SU-DHL-6 (cell line): ENCODE measurements around the gene NMRK1.

Source experiments
- H2AFZ ChIP-seq: fragments of 200-600 bp; sonication (generic); 2 replicates; pipeline ENCODE4 v1.6.1; 2014; ENCODE audit warnings: low read depth, mild to moderate bottlenecking, moderate library complexity, mixed read lengths, antibody characterized with exemption, low read length; ENCODE audit not compliant: severe bottlenecking
- H3F3A ChIP-seq: fragments of 200-600 bp; shearing (Covaris generic); 2 replicates; pipeline ENCODE4 v1.6.0; 2016; ENCODE audit warnings: antibody characterized with exemption, mild to moderate bottlenecking; ENCODE audit not compliant: insufficient read depth
- H3K27ac ChIP-seq: fragments of 200-600 bp; sonication (generic); 2 replicates; pipeline ENCODE4 v1.5.1; 2016; ENCODE audit warnings: low read depth, mild to moderate bottlenecking, low read length, moderate library complexity, mixed read lengths
- H3K27me3 ChIP-seq: fragments of 200-600 bp; sonication (generic), shearing (Covaris generic); 2 replicates; pipeline ENCODE4 v1.6.0; 2014; ENCODE audit warnings: mild to moderate bottlenecking, low read length
- H3K36me3 ChIP-seq: fragments of 200-600 bp; sonication (generic); 2 replicates; pipeline ENCODE4 v1.6.1; 2014; ENCODE audit warnings: mild to moderate bottlenecking, low read length, mixed read lengths
- H3K4me2 ChIP-seq: fragments of 300-600, 200-600 bp; shearing (Covaris generic), sonication (generic); 2 replicates; pipeline ENCODE4 v1.6.0; 2014; ENCODE audit warnings: low read length, low read depth, mild to moderate bottlenecking; ENCODE audit not compliant: poor library complexity, severe bottlenecking
- H3K4me3 ChIP-seq: fragments of 200-600 bp; sonication (generic); 2 replicates; pipeline ENCODE4 v1.5.1; 2014; ENCODE audit warnings: antibody characterized with exemption, low read length, mild to moderate bottlenecking, mixed read lengths; ENCODE audit not compliant: insufficient read depth, poor library complexity, severe bottlenecking
- H3K79me2 ChIP-seq: fragments of 200-600 bp; sonication (generic); 2 replicates; pipeline ENCODE4 v1.6.1; 2014; ENCODE audit warnings: mild to moderate bottlenecking, low read length, moderate library complexity; ENCODE audit not compliant: insufficient read depth
- H3K9ac ChIP-seq: fragments of 200-600 bp; sonication (generic); 2 replicates; pipeline ENCODE4 v1.7.0; 2014; ENCODE audit warnings: mild to moderate bottlenecking, low read length
- H3K9me2 ChIP-seq: fragments of 200-600 bp; sonication (generic); replicated peaks from 2 replicates; pipeline ENCODE4 v1.6.1; 2014; ENCODE audit warnings: low read length; ENCODE audit not compliant: insufficient read depth
- H3K9me3 ChIP-seq: fragments of 200-600 bp; sonication (generic); 2 replicates; pipeline ENCODE4 v1.6.1; 2014; ENCODE audit warnings: low read length, mixed read lengths; ENCODE audit not compliant: insufficient read depth
- H4K20me1 ChIP-seq: fragments of 200-600 bp; sonication (generic); 2 replicates; pipeline ENCODE4 v1.6.1; 2014; ENCODE audit warnings: low read depth, mild to moderate bottlenecking, antibody characterized with exemption, low read length, moderate library complexity, mixed read lengths
- EZH2phosphoT487 ChIP-seq: fragments of 200-600 bp; sonication (generic), shearing (Covaris generic); conservative IDR thresholded peaks from 2 replicates; pipeline ENCODE4 v1.6.1; 2018; ENCODE audit warnings: mild to moderate bottlenecking, antibody characterized with exemption, low read length, moderate library complexity, mixed read lengths
- TF ChIP-seq, protein P1 (sequence below): fragments of 200-600 bp; sonication (generic); IDR thresholded peaks from one replicate; pipeline ENCODE4 v1.5.1; 2017; ENCODE audit warnings: antibody characterized with exemption, mild to moderate bottlenecking, low read length, moderate library complexity; ENCODE audit not compliant: insufficient read depth, poor library complexity, severe bottlenecking

The NMRK1 gene

GRCh38 chr9:75063556-75064305 lies 24.2 kb downstream of the NMRK1 start:
- Histone ChIP-seq H3K9ac (no peak overlapping the region), H3K27ac (no peak overlapping the region), H3K36me3 (no peaks in the 10 kb centered on the region), H3K9me3 (no peaks in the 10 kb centered on the region), H3K9me2 (no peaks in the 10 kb centered on the region), H3K79me2 (no peaks in the 10 kb centered on the region), H4K20me1 (no peaks in the 10 kb centered on the region), H3K4me3 (no peak overlapping the region), H3F3A (no peaks in the 10 kb centered on the region), H2AFZ (no peak overlapping the region), H3K4me2 (no peak overlapping the region), H3K27me3 (no peaks in the 10 kb centered on the region)
- TF ChIP-seq EZH2phosphoT487 = no peak
- TF ChIP-seq, protein P1, sequence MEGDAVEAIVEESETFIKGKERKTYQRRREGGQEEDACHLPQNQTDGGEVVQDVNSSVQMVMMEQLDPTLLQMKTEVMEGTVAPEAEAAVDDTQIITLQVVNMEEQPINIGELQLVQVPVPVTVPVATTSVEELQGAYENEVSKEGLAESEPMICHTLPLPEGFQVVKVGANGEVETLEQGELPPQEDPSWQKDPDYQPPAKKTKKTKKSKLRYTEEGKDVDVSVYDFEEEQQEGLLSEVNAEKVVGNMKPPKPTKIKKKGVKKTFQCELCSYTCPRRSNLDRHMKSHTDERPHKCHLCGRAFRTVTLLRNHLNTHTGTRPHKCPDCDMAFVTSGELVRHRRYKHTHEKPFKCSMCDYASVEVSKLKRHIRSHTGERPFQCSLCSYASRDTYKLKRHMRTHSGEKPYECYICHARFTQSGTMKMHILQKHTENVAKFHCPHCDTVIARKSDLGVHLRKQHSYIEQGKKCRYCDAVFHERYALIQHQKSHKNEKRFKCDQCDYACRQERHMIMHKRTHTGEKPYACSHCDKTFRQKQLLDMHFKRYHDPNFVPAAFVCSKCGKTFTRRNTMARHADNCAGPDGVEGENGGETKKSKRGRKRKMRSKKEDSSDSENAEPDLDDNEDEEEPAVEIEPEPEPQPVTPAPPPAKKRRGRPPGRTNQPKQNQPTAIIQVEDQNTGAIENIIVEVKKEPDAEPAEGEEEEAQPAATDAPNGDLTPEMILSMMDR = no peak

- H3F3A ChIP-seq = no peaks in the 10 kb centered on the region
- no peaks in the 10 kb centered on the region for H3K27me3 ChIP-seq
- no peaks in the 10 kb centered on the region for H4K20me1 ChIP-seq
- H2AFZ ChIP-seq = no peak overlapping the region
- H3K4me2 ChIP-seq = no peak overlapping the region
- no peak for TF ChIP-seq EZH2phosphoT487
- TF ChIP-seq, protein P1 = no peak
- no peaks in the 10 kb centered on the region for H3K9me3 ChIP-seq
- no peak overlapping the region for H3K27ac ChIP-seq
- no peaks in the 10 kb centered on the region for H3K9me2 ChIP-seq
- H3K4me3 ChIP-seq = no peak overlapping the region
- no peak overlapping the region for H3K9ac ChIP-seq
- no peaks in the 10 kb centered on the region for H3K79me2 ChIP-seq
- H3K36me3 ChIP-seq = no peaks in the 10 kb centered on the region
These were observed 26.8 kb downstream of the NMRK1 start for GRCh38 chr9:75061169-75061568.

GRCh38 chr9:75054368-75055001 lies 33.5 kb downstream of the NMRK1 start:
- Histone ChIP-seq H3K27ac (no peak overlapping the region), H2AFZ (no peak overlapping the region), H3K79me2 (no peaks in the 10 kb centered on the region), H3K9ac (no peak overlapping the region), H3K4me3 (no peak overlapping the region), H3K36me3 (no peaks in the 10 kb centered on the region), H3K27me3 (no peaks in the 10 kb centered on the region), H3K4me2 (no peak overlapping the region), H4K20me1 (no peaks in the 10 kb centered on the region), H3K9me3 (no peaks in the 10 kb centered on the region), H3K9me2 (no peaks in the 10 kb centered on the region), H3F3A (no peaks in the 10 kb centered on the region)
- TF ChIP-seq, protein P1 = no peak
- no peak for TF ChIP-seq EZH2phosphoT487
